Measurements from ENCODE around the gene SKP1.

DNA sequence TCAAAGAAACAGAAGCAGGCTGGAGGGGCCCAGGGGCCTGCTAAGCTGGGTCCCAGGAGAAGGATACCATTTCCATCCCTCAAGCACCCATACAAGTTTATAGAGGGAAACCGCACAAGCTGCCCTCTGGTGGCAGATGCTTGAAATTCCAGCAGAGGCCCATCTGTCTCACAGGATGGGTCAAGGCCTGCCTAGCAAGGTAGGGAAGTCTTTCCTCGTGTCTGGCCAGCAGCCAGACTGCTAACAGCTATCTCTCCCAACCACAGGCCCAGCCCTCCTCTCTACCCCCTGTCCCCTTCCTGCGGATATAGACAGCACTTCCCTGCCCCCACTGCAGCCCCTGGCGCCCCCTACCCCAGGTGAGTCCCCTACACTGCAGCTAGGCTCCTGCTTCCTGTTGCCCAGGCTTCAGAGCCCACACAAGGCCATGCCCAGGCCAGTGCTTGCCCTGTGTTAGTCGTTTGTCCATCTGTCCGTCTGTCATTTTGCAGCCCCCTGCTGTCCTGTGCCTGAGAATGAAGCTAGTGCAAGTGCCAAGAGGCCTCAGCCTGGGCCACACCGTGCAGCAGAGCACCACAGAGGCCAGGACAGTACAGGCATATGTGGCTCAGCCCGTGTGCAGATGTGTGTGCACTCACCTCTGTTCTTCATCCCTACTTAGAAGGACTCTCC, 36.1 kb downstream of the SKP1 start:
- TF ChIP-seq, protein P1, sequence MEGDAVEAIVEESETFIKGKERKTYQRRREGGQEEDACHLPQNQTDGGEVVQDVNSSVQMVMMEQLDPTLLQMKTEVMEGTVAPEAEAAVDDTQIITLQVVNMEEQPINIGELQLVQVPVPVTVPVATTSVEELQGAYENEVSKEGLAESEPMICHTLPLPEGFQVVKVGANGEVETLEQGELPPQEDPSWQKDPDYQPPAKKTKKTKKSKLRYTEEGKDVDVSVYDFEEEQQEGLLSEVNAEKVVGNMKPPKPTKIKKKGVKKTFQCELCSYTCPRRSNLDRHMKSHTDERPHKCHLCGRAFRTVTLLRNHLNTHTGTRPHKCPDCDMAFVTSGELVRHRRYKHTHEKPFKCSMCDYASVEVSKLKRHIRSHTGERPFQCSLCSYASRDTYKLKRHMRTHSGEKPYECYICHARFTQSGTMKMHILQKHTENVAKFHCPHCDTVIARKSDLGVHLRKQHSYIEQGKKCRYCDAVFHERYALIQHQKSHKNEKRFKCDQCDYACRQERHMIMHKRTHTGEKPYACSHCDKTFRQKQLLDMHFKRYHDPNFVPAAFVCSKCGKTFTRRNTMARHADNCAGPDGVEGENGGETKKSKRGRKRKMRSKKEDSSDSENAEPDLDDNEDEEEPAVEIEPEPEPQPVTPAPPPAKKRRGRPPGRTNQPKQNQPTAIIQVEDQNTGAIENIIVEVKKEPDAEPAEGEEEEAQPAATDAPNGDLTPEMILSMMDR (IDR thresholded peaks at IDR 0.05) = peak; percentile 84
- TF ChIP-seq ZFX (IDR thresholded peaks at IDR 0.05; ENCODE audit: borderline replicate concordance) = no peak
